Ovary (tissue), 3 donors: Measurements from ENCODE around the gene DNAJC21.

Experiments used
- POLR2A ChIP-seq: fragments of 450-650 bp; IDR thresholded peaks from one replicate; pipeline ENCODE4 v1.6.1; 2017; ENCODE audit warnings: antibody characterized with exemption, mild to moderate bottlenecking, moderate library complexity
- TF ChIP-seq, protein P1 (sequence below), 3 donors: fragments of 450-650 bp in 2 of 3; fragments of 200-600 bp in 1 of 3; IDR thresholded peaks; one replicate each; pipeline versions ENCODE4 v1.5.1 to v1.8.0; 2016 to 2022; ENCODE audit warnings: antibody characterized with exemption in 3 of 3, mild to moderate bottlenecking in 1 of 3
- donor health status: DM: no; HTN: no; CAD: no.

DNA sequence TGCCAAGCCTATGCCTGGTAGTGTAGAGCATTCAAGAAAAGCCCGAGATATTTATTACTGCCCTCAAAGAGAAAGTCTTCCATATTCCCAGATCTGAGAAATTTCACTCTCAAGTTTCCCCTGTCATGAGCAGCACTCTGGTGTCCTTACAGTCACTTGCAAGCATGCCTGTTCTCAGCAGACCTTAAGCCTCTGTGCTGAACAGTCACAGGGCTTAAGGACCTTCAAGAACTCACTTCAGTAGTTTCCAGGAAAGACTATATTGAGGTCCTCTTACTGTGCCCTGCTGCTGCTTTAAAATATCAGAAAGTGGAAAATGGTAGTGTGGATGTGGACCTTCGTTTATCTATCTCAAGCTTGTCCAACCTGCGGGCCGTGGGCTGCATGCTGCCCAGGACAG, 53.5 kb downstream of the DNAJC21 start:
- TF ChIP-seq, protein P1, sequence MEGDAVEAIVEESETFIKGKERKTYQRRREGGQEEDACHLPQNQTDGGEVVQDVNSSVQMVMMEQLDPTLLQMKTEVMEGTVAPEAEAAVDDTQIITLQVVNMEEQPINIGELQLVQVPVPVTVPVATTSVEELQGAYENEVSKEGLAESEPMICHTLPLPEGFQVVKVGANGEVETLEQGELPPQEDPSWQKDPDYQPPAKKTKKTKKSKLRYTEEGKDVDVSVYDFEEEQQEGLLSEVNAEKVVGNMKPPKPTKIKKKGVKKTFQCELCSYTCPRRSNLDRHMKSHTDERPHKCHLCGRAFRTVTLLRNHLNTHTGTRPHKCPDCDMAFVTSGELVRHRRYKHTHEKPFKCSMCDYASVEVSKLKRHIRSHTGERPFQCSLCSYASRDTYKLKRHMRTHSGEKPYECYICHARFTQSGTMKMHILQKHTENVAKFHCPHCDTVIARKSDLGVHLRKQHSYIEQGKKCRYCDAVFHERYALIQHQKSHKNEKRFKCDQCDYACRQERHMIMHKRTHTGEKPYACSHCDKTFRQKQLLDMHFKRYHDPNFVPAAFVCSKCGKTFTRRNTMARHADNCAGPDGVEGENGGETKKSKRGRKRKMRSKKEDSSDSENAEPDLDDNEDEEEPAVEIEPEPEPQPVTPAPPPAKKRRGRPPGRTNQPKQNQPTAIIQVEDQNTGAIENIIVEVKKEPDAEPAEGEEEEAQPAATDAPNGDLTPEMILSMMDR (IDR thresholded peaks at IDR 0.05): no peak
- TF ChIP-seq POLR2A: no peak
